SK-N-SH (cell line): Measurements from ENCODE around the gene DIPK1C. TPM values are rescaled to one million over a fixed set of nuclear protein-coding genes. Genes with fewer than 3 reads are reported as not detected.

Experiments
- CTCF ChIA-PET: fragments of 300-600, 350-600 bp; formaldehyde crosslinking; extraction: SDS; loops from one replicate; lab custom pipeline; 2021; lab: Yijun Ruan, JAX
- POLR2A ChIA-PET: fragments of 350-600 bp; sonication (Branson Sonifier 250); formaldehyde crosslinking; extraction: SDS; loops from one replicate; lab custom pipeline; 2020; ENCODE audit warnings: antibody characterized with exemption, inconsistent platforms; lab: Yijun Ruan, JAX
- DNase-seq: peaks from one replicate; pipeline ENCODE4 v3.0.0; 2012
- H2AFZ ChIP-seq: fragments of 200-600 bp; sonication (generic); 2 replicates; pipeline ENCODE4 v1.8.1; 2016; ENCODE audit warnings: antibody characterized with exemption, mild to moderate bottlenecking, low read depth
- H3F3A ChIP-seq: fragments of 200-600 bp; sonication (generic); replicated peaks from 2 replicates; pipeline ENCODE3; 2016; ENCODE audit warnings: antibody characterized with exemption, mild to moderate bottlenecking; ENCODE audit not compliant: insufficient read depth
- H3K27ac ChIP-seq, 2 experiments: fragments of 200-500 bp in 1 of 2; fragments of 200-600 bp in 1 of 2; sonication (Bioruptor generic) in 1 of 2; sonication (generic), shearing (Covaris generic) in 1 of 2; 2 replicates each; pipeline versions ENCODE4 v1.5.1 to v1.6.1; 2014 to 2016; ENCODE audit warnings: low read depth in 2 of 2, inconsistent platforms in 1 of 2, low read length in 1 of 2, mild to moderate bottlenecking in 1 of 2, mixed read lengths in 1 of 2
- H3K27me3 ChIP-seq: fragments of 200-600 bp; sonication (generic), shearing (Covaris generic); 2 replicates; pipeline ENCODE4 v1.6.1; 2016; ENCODE audit warnings: mixed run types; ENCODE audit not compliant: insufficient read depth
- H3K36me3 ChIP-seq, 2 experiments: fragments of 200-500 bp in 1 of 2; fragments of 200-600 bp in 1 of 2; sonication (Bioruptor generic) in 1 of 2; sonication (generic) in 1 of 2; replicated peaks in 1 of 2; 2 replicates each; pipeline versions ENCODE3 to v1.5.1; 2014 to 2016; ENCODE audit warnings: low read length in 1 of 2, mild to moderate bottlenecking in 1 of 2; ENCODE audit not compliant: insufficient read depth in 2 of 2, control insufficient read depth in 1 of 2
- H3K4me1 ChIP-seq, 2 experiments: fragments of 200-500 bp in 1 of 2; fragments of 200-600 bp in 1 of 2; sonication (Bioruptor generic) in 1 of 2; sonication (generic), shearing (Covaris generic) in 1 of 2; 2 replicates each; pipeline versions ENCODE4 v1.5.1 to v1.6.1; 2014 to 2016; ENCODE audit warnings: low read depth in 1 of 2, low read length in 1 of 2, mixed run types in 1 of 2; ENCODE audit not compliant: insufficient read depth in 2 of 2, control insufficient read depth in 1 of 2
- H3K4me2 ChIP-seq: fragments of 200-600 bp; sonication (generic), shearing (Covaris generic); 2 replicates; pipeline ENCODE4 v1.6.1; 2017; ENCODE audit warnings: mixed run types
- H3K4me3 ChIP-seq, 2 experiments: fragments of 200-500 bp in 1 of 2; fragments of 200-600 bp in 1 of 2; sonication (Bioruptor generic) in 1 of 2; sonication (generic), shearing (Covaris generic) in 1 of 2; 2 replicates each; pipeline versions ENCODE4 v1.5.1 to v1.8.1; 2014 to 2016; ENCODE audit warnings: low read depth in 2 of 2, inconsistent platforms in 1 of 2, low read length in 1 of 2, mild to moderate bottlenecking in 1 of 2, mixed read lengths in 1 of 2, moderate library complexity in 1 of 2
- H3K79me2 ChIP-seq: fragments of 200-600 bp; sonication (generic); 2 replicates; pipeline ENCODE4 v1.8.1; 2017; ENCODE audit warnings: mild to moderate bottlenecking; ENCODE audit not compliant: insufficient read depth
- H3K9ac ChIP-seq: fragments of 200-600 bp; sonication (generic); 2 replicates; pipeline ENCODE4 v1.6.1; 2017; ENCODE audit warnings: mixed run types
- H3K9me2 ChIP-seq: fragments of 200-600 bp; sonication (generic); 2 replicates; pipeline ENCODE4 v1.6.1; 2017; ENCODE audit warnings: mixed run types
- H3K9me3 ChIP-seq: fragments of 200-600 bp; sonication (generic); 2 replicates; pipeline ENCODE4 v1.6.1; 2017; ENCODE audit warnings: mixed run types, mild to moderate bottlenecking, moderate library complexity
- H4K20me1 ChIP-seq: fragments of 200-600 bp; sonication (generic); 2 replicates; pipeline ENCODE4 v1.6.1; 2017; ENCODE audit warnings: mild to moderate bottlenecking, mixed run types; ENCODE audit not compliant: insufficient read depth
- CTCF ChIP-seq: fragments of 200-600 bp; sonication (generic); IDR thresholded peaks from 2 replicates; pipeline ENCODE4 v1.6.1; 2017; ENCODE audit warnings: antibody characterized with exemption, mild to moderate bottlenecking, moderate library complexity
- EZH2phosphoT487 ChIP-seq: fragments of 200-600 bp; sonication (generic); IDR thresholded peaks from 2 replicates; pipeline ENCODE4 v1.6.1; 2017; ENCODE audit warnings: low read depth, mixed run types, mild to moderate bottlenecking, antibody characterized with exemption, moderate library complexity, borderline replicate concordance
- FOSL2 ChIP-seq: IDR thresholded peaks from 2 replicates; pipeline ENCODE4 v1.4.0; 2012; ENCODE audit warnings: low read depth, mild to moderate bottlenecking, moderate library complexity, borderline replicate concordance
- FOXJ3 ChIP-seq: sonication (generic); formaldehyde crosslinking; IDR thresholded peaks from 2 replicates; pipeline ENCODE4 v1.5.1; 2020; ENCODE audit warnings: mild to moderate bottlenecking, missing genetic modification reagents
- FOXM1 ChIP-seq: IDR thresholded peaks from 2 replicates; pipeline ENCODE4 v1.4.0; 2012; ENCODE audit warnings: low read depth, mild to moderate bottlenecking
- JUND ChIP-seq: IDR thresholded peaks from 2 replicates; pipeline ENCODE4 v1.4.0; 2012
- NFIC ChIP-seq: IDR thresholded peaks from 2 replicates; pipeline ENCODE4 v1.4.0; 2012; ENCODE audit warnings: borderline replicate concordance
- NRF1 ChIP-seq: IDR thresholded peaks from 2 replicates; pipeline ENCODE4 v1.6.1; 2012; ENCODE audit warnings: low read depth, mild to moderate bottlenecking, low read length
- POLR2AphosphoS5 ChIP-seq: IDR thresholded peaks from 2 replicates; pipeline ENCODE4 v1.6.1; 2012; ENCODE audit warnings: low read depth, low read length
- RCOR1 ChIP-seq: fragments of 150-350 bp; IDR thresholded peaks from 2 replicates; pipeline ENCODE4 v1.6.1; 2017; ENCODE audit warnings: antibody characterized with exemption, low read length
- REST ChIP-seq: IDR thresholded peaks from 2 replicates; pipeline ENCODE4 v1.6.1; 2012; ENCODE audit warnings: mild to moderate bottlenecking, low read depth, low read length, moderate library complexity
- ZBTB33 ChIP-seq: IDR thresholded peaks from 2 replicates; pipeline ENCODE4 v1.4.0; 2012; ENCODE audit warnings: low read depth, borderline replicate concordance
- WGBS: methylation state at CpG from one replicate; pipeline ENCODE4 v1.1.6; 2017; ENCODE audit warnings: low lambda C conversion rate; 5-methylcytosine and 5-hydroxymethylcytosine counted together
- polyA plus RNA-seq, 3 experiments: library from polyadenylated mRNA; depleted of rRNA; stranded (reverse); fragments of >200 nt; gene quantifications; 2 replicates each; pipeline ENCODE4 v1.2.3, GENCODE V29; 2012

Gene DIPK1C
- polyA plus RNA-seq, 1 of the 3 experiments (the other 2 are of a cell fraction): not detected

- TF ChIP-seq CTCF (no peak), EZH2phosphoT487 (no peak), FOXM1 (no peak), JUND (no peak), ZBTB33 (no peak), POLR2AphosphoS5 (no peak)
Observed at GRCh38 chr18:74465775-74466174, 8.7 kb upstream of the DIPK1C start (continued).

- DNase-seq: no peak
- Histone ChIP-seq H3K9me3 (no peaks in the 10 kb centered on the region), H2AFZ (no peak overlapping the region), H3K79me2 (no peaks in the 10 kb centered on the region), H4K20me1 (no peaks in the 10 kb centered on the region), H3K4me3 (no peak overlapping the region), H3K4me2 (no peak overlapping the region), H3K27ac (no peak overlapping the region), H3K27me3 (peaks cover 42% of the 10 kb centered on the region; the same call in 1 of the 2 replicates), H3F3A (no peaks in the 10 kb centered on the region), H3K9me2 (no peaks in the 10 kb centered on the region), H3K4me1 (no peaks in the 10 kb centered on the region), H3K9ac (no peak overlapping the region), H3K36me3 (no peaks in the 10 kb centered on the region)
- TF ChIP-seq JUND: no peak
- no peak for TF ChIP-seq CTCF
- POLR2A ChIA-PET: no interaction called here
- CTCF ChIA-PET: interaction anchor here (1.2 kb wide), 1 partner anchor 122 kb away, joined by 3 read pairs; no protein-coding TSS in a partner anchor
- 36% methylated on average over 1 of the region's 1 CpG for WGBS
Observed at GRCh38 chr18:74463983-74464382, 6.9 kb upstream of the DIPK1C start.

GRCh38 chr18:74463254-74463653 is 6.1 kb upstream of the DIPK1C start:
- Histone ChIP-seq H3F3A (no peaks in the 10 kb centered on the region), H3K36me3 (no peaks in the 10 kb centered on the region), H3K4me2 (no peak overlapping the region), H2AFZ (no peak overlapping the region), H3K4me3 (no peak overlapping the region), H3K79me2 (no peaks in the 10 kb centered on the region), H3K27ac (no peak overlapping the region), H3K9me2 (no peaks in the 10 kb centered on the region), H4K20me1 (no peaks in the 10 kb centered on the region), H3K4me1 (no peaks in the 10 kb centered on the region), H3K27me3 (peaks cover 49% of the 10 kb centered on the region; the same call in 1 of the 2 replicates), H3K9me3 (no peaks in the 10 kb centered on the region), H3K9ac (no peak overlapping the region)
- WGBS: 7% methylated on average over 8 of the region's 8 CpGs
- CTCF ChIA-PET: interaction anchor here (1.2 kb wide), 2 partner anchors 110 to 121 kb away, joined by 3 read pairs; no protein-coding TSS in a partner anchor
- DNase-seq: no peak
- POLR2A ChIA-PET: no interaction called here
- TF ChIP-seq FOXM1 (no peak), JUND (no peak), NRF1 (no peak), CTCF (no peak), FOXJ3 (CRISPR knock-in tag) (no peak), RCOR1 (no peak), FOSL2 (no peak), REST (no peak), NFIC (no peak)
